ENCODE measurements around the gene NUP188.

NUP188 gene

GRCh38 chr9:128947527-128948301, at the start of gene NUP188, which contains the start of gene DOLK:
Gene NUP188, plus strand, starts transcription at chr9:128947699. Its CDS starts 21 bp downstream, at chr9:128947720.
Gene DOLK, minus strand, starts transcription at chr9:128947603. Its CDS starts 300 bp downstream, at chr9:128947303.
- no peak for FAIRE-seq

GRCh38 chr9:128898382-128898781, 49.1 kb upstream of the NUP188 start:
- FAIRE-seq: no peak

- no peak for FAIRE-seq
Measured at GRCh38 chr9:128898845-128899565, 48.5 kb upstream of the NUP188 start.

GRCh38 chr9:128899566-128900322, 47.8 kb upstream of the NUP188 start:
- no peak for FAIRE-seq

- no peak for FAIRE-seq
Measured at GRCh38 chr9:128901379-128901778, 46.1 kb upstream of the NUP188 start.

GRCh38 chr9:128901822-128902221, 45.7 kb upstream of the NUP188 start:
- no peak for FAIRE-seq

GRCh38 chr9:128902351-128903078, 45.0 kb upstream of the NUP188 start:
- no peak for FAIRE-seq

GRCh38 chr9:128903079-128903461, 44.4 kb upstream of the NUP188 start:
- no peak for FAIRE-seq

- FAIRE-seq: no peak
Measured at GRCh38 chr9:128903871-128904620, 43.5 kb upstream of the NUP188 start.

GRCh38 chr9:128905964-128906363, 41.5 kb upstream of the NUP188 start:
- no peak for FAIRE-seq

- FAIRE-seq: no peak
Measured at GRCh38 chr9:128906741-128907140, 40.8 kb upstream of the NUP188 start.

- no peak for FAIRE-seq
Measured at GRCh38 chr9:128908372-128908771, 39.1 kb upstream of the NUP188 start.

GRCh38 chr9:128909859-128910258, 37.6 kb upstream of the NUP188 start:
- no peak for FAIRE-seq

GRCh38 chr9:128910906-128911305, 36.6 kb upstream of the NUP188 start:
- no peak for FAIRE-seq

GRCh38 chr9:128911529-128912035, 35.9 kb upstream of the NUP188 start:
- no peak for FAIRE-seq

- FAIRE-seq: no peak
Measured at GRCh38 chr9:128912270-128912853, 35.1 kb upstream of the NUP188 start.

- FAIRE-seq: no peak
Measured at GRCh38 chr9:128913048-128913900, 34.2 kb upstream of the NUP188 start.

GRCh38 chr9:128913995-128914772, 33.3 kb upstream of the NUP188 start:
- no peak for FAIRE-seq

- FAIRE-seq: no peak
Measured at GRCh38 chr9:128916204-128916603, 31.3 kb upstream of the NUP188 start.

Data from colon (tissue), 2 donors.